Cardiac muscle cell (in vitro differentiated cells and primary cell): ENCODE measurements around the gene R3HDM2. TPM values are rescaled to one million over a fixed set of nuclear protein-coding genes. Genes with fewer than 3 reads are reported as not detected.
"Not testable (repeated sequence)": the region's sequence is repeated elsewhere in the genome, so short reads cannot be mapped to it uniquely, and the experiment has no call there.

Source experiments
- DNase-seq, 2 donors: peaks; one replicate each; pipeline versions ENCODE4 v3.0.0 to v3.0.0-alpha.2; 2010 to 2017; ENCODE audit warnings: low read depth in 1 of 2, low spot score in 1 of 2
- H3K27ac ChIP-seq: fragments of 200-600 bp; sonication (generic); 2 replicates; pipeline ENCODE4 v1.5.1; 2016
- H3K27me3 ChIP-seq: fragments of 200-600 bp; sonication (generic); 2 replicates; pipeline ENCODE4 v1.6.0; 2016; ENCODE audit warnings: control low read depth
- H3K36me3 ChIP-seq: fragments of 200-600 bp; sonication (generic); 2 replicates; pipeline ENCODE4 v1.5.1; 2016; ENCODE audit warnings: control low read depth
- H3K4me1 ChIP-seq: fragments of 200-600 bp; sonication (generic); 2 replicates; pipeline ENCODE4 v1.8.1; 2017; ENCODE audit warnings: low read depth, mild to moderate bottlenecking, mixed run types
- H3K4me3 ChIP-seq: fragments of 200-600 bp; sonication (generic); 2 replicates; pipeline ENCODE4 v1.5.1; 2016; ENCODE audit warnings: mild to moderate bottlenecking
- H3K9me3 ChIP-seq: fragments of 200-600 bp; sonication (generic); 2 replicates; pipeline ENCODE4 v1.5.1; 2017; ENCODE audit warnings: low read depth, mild to moderate bottlenecking, control low read depth
- CTCF ChIP-seq: IDR thresholded peaks from 2 replicates; pipeline ENCODE4 v1.5.1; 2012; ENCODE audit warnings: low read depth, mild to moderate bottlenecking, low read length
- polyA plus RNA-seq: library from polyadenylated mRNA; unstranded; fragments of >200 nt; fragmentation: Nextera tagmentation; extraction: Ambion mirVana; gene quantifications from 2 replicates; pipeline ENCODE4 v1.2.1, GENCODE V29; 2016
- total RNA-seq: library from RNA; depleted of rRNA; stranded (reverse); fragments of >200 nt; gene quantifications from 2 replicates; pipeline ENCODE4 v1.2.3, GENCODE V29; 2016

R3HDM2 gene
- total and polyA plus RNA-seq, 2 experiments from 2014 or later: 23.3 to 59.9 TPM

DNA sequence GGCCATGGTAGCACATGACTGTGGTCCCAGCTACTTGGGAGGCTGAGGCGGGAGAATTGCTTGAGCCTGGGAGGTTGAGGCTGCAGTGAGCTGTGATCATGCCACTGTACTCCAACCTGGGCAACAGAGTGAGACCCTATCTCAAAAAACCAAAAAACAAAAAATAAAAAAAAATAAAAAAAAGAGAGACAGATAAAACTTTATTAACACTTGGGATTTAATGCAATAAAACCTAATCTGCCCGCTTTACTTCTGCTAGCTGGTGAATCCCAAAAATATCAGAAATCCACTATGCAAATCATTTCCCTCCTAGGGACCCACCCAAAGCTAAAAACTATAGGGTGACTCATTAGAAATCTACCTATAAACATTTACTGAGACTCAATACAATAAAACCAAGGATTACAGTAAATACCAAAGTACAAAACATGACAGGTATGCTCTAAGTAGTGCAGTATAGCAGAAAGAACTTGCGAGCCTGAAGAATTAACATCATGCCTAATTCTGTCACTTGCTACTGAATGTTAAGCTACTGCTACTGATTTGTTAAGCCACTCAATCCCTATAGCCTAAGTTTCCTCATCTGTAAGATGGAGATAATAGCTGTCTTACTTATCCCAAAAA lies 129.8 kb downstream of the R3HDM2 start:
- TF ChIP-seq CTCF: no peak
- no peak for DNase-seq
- no peaks in the 10 kb centered on the region for H3K9me3 ChIP-seq
- no peaks in the 10 kb centered on the region for H3K4me1 ChIP-seq
- no peaks in the 10 kb centered on the region for H3K27me3 ChIP-seq
- H3K4me3 ChIP-seq: no peak overlapping the region
- no peak overlapping the region for H3K27ac ChIP-seq
- peaks cover 11% of the 10 kb centered on the region for H3K36me3 ChIP-seq

GRCh38 chr12:57299514-57300016 lies 131.3 kb downstream of the R3HDM2 start:
- peak; percentile 10 for DNase-seq
- H3K4me3 ChIP-seq: no peak overlapping the region
- H3K27ac ChIP-seq: no peak overlapping the region
- no peaks in the 10 kb centered on the region for H3K27me3 ChIP-seq
- TF ChIP-seq CTCF: no peak
- peaks cover 19% of the 10 kb centered on the region for H3K36me3 ChIP-seq
- no peaks in the 10 kb centered on the region for H3K4me1 ChIP-seq
- no peaks in the 10 kb centered on the region for H3K9me3 ChIP-seq

GRCh38 chr12:57296291-57296690 lies 134.6 kb downstream of the R3HDM2 start:
- no peaks in the 10 kb centered on the region for H3K27me3 ChIP-seq
- no peaks in the 10 kb centered on the region for H3K4me1 ChIP-seq
- no peaks in the 10 kb centered on the region for H3K9me3 ChIP-seq
- no peak for DNase-seq
- H3K27ac ChIP-seq: no peak overlapping the region
- no peak overlapping the region for H3K4me3 ChIP-seq
- H3K36me3 ChIP-seq: peaks cover 31% of the 10 kb centered on the region
- no peak for TF ChIP-seq CTCF

DNA sequence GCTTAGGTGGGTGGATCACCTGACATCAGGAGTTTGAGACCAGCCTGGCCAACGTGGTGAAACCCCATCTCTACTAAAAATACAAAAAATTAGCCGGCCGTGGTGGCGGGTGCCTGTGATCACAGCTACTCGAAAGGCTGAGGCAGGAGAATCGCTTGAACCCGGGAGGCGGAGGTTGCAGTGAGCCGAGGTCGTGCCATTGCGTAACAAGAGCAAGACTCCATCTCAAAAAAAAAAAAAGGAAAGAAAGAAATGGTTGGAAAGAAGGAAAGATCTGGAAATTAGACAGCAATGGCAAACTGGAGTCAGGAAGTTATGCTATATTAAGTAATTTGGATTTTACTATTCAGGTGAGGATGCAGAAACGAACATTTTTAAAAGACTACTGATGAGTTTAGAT lies 148.8 kb downstream of the R3HDM2 start:
- peaks cover 25% of the 10 kb centered on the region for H3K36me3 ChIP-seq
- DNase-seq, H3K27me3 ChIP-seq, H3K4me3 ChIP-seq, H3K4me1 ChIP-seq, H3K27ac ChIP-seq, H3K9me3 ChIP-seq: not testable (repeated sequence)

- H3K27ac ChIP-seq: no peak overlapping the region
- peaks cover 25% of the 10 kb centered on the region for H3K36me3 ChIP-seq
- H3K9me3 ChIP-seq: no peaks in the 10 kb centered on the region
- H3K4me1 ChIP-seq: no peaks in the 10 kb centered on the region
- TF ChIP-seq CTCF: no peak
- no peaks in the 10 kb centered on the region for H3K27me3 ChIP-seq
- H3K4me3 ChIP-seq: no peak overlapping the region
- DNase-seq: peak in 1 of 2 donors; percentile 91
Measured at GRCh38 chr12:57280211-57281062, 150.4 kb downstream of the R3HDM2 start.
